HG03354 (cell line): Measurements from ENCODE around the gene HOXA10.

ENCODE experiments used
- ATAC-seq: cut with Tn5 transposase; IDR thresholded peaks from one replicate; pipeline ENCODE4 v1.9.1; 2021; ENCODE audit warnings: mild to moderate bottlenecking; ENCODE audit not compliant: unreplicated experiment, poor library complexity, severe bottlenecking

The HOXA10 gene

GRCh38 chr7:27123477-27124053 lies 50.6 kb downstream of the HOXA10 start:
- no peak for ATAC-seq

DNA sequence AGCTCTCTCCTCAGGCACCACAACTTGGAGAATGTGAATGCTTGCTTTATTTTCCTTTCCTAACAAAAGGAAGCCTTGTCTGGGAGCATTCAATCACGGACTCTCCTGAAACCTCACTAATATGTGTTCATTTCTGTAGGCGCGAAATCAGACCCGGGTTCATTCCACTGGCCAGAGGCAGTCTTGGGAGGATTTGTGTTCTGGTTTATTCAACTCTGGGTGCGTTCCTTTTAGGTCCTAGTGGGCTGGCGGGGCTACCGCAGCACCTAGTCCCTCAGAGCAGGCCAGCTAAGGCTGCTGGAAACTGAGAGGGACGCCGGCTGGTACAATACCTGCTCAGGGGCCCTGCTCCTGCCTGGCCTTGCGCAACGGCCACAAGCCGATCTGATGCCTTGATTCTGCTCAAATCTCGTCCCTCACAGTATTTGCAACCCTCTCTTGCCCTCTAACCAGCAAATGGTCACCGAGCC lies 51.1 kb downstream of the HOXA10 start:
- ATAC-seq, result no peak

GRCh38 chr7:27122077-27122910 lies 51.8 kb downstream of the HOXA10 start:
- ATAC-seq, result no peak

GRCh38 chr7:27121684-27122076 lies 52.4 kb downstream of the HOXA10 start:
- no peak for ATAC-seq
